GM12891 (cell line): ENCODE measurements around the gene RTN1.

Experiments used
- POLR2A ChIP-seq: IDR thresholded peaks from 2 replicates; pipeline ENCODE4 v1.6.1; 2011; ENCODE audit warnings: low read depth, low read length, control low read depth
- POLR2AphosphoS5 ChIP-seq: IDR thresholded peaks from 2 replicates; pipeline ENCODE4 v1.6.1; 2011; ENCODE audit warnings: low read depth, low read length, control low read depth
- SPI1 ChIP-seq: IDR thresholded peaks from 2 replicates; pipeline ENCODE4 v1.6.1; 2011; ENCODE audit warnings: low read depth, low read length, control low read depth

- no peak for TF ChIP-seq POLR2A
- no peak for TF ChIP-seq POLR2AphosphoS5
- TF ChIP-seq SPI1 = no peak
Observed at GRCh38 chr14:59631237-59631636, 239.3 kb downstream of the RTN1 start.
